KMS-11 (cell line): ENCODE measurements around the gene PRDM15.

Experiments
- H2AFZ ChIP-seq: fragments of 200-600 bp; sonication (generic); 2 replicates; pipeline ENCODE4 v1.6.1; 2016; ENCODE audit warnings: antibody characterized with exemption, mixed run types, low read depth
- H3K27ac ChIP-seq: fragments of 200-600 bp; sonication (generic); 2 replicates; pipeline ENCODE4 v1.6.1; 2016; ENCODE audit warnings: mild to moderate bottlenecking, mixed run types
- H3K27me3 ChIP-seq: fragments of 200-600 bp; sonication (generic); 2 replicates; pipeline ENCODE4 v1.6.1; 2017; ENCODE audit warnings: mild to moderate bottlenecking, low read depth, mixed run types, moderate library complexity; ENCODE audit not compliant: insufficient read depth
- H3K36me3 ChIP-seq: fragments of 200-600 bp; sonication (generic); 2 replicates; pipeline ENCODE4 v1.6.1; 2017; ENCODE audit warnings: mild to moderate bottlenecking, mixed run types; ENCODE audit not compliant: insufficient read depth
- H3K4me1 ChIP-seq: fragments of 200-600 bp; sonication (generic); 2 replicates; pipeline ENCODE4 v1.6.1; 2016; ENCODE audit warnings: mild to moderate bottlenecking, low read depth, mixed run types; ENCODE audit not compliant: poor library complexity, severe bottlenecking
- H3K4me2 ChIP-seq: fragments of 200-600 bp; sonication (generic); 2 replicates; pipeline ENCODE4 v1.7.0; 2016; ENCODE audit warnings: mild to moderate bottlenecking, mixed run types
- H3K4me3 ChIP-seq: fragments of 200-600 bp; sonication (generic); IDR thresholded peaks from 2 replicates; pipeline ENCODE4 v1.6.1; 2017; ENCODE audit warnings: low read depth, low read length, mixed read lengths; ENCODE audit not compliant: insufficient read depth
- H3K79me2 ChIP-seq: fragments of 200-600 bp; sonication (generic); 2 replicates; pipeline ENCODE4 v1.6.1; 2016; ENCODE audit warnings: low read depth, mixed run types; ENCODE audit not compliant: insufficient read depth
- H3K9ac ChIP-seq: fragments of 200-600 bp; sonication (generic); 2 replicates; pipeline ENCODE4 v1.6.1; 2016; ENCODE audit warnings: mild to moderate bottlenecking, mixed run types
- H4K20me1 ChIP-seq: fragments of 200-600 bp; sonication (generic); 2 replicates; pipeline ENCODE4 v1.6.1; 2016; ENCODE audit warnings: mild to moderate bottlenecking, mixed run types; ENCODE audit not compliant: insufficient read depth
- TF ChIP-seq, protein P1 (sequence below): fragments of 200-600 bp; sonication (generic); conservative IDR thresholded peaks from 2 replicates; pipeline ENCODE4 v1.6.1; 2017; ENCODE audit warnings: low read depth, mild to moderate bottlenecking, antibody characterized with exemption, low read length, moderate library complexity, mixed read lengths

The PRDM15 gene

GRCh38 chr21:41848958-41849580 is 30.1 kb downstream of the PRDM15 start:
- Histone ChIP-seq H3K36me3 (no peaks in the 10 kb centered on the region), H3K27ac (no peak overlapping the region), H3K4me2 (no peak overlapping the region)

GRCh38 chr21:41848533-41848932 is 30.6 kb downstream of the PRDM15 start:
- Histone ChIP-seq H3K79me2 (no peaks in the 10 kb centered on the region), H3K9ac (no peak overlapping the region), H3K36me3 (no peaks in the 10 kb centered on the region), H3K27ac (no peak overlapping the region), H2AFZ (no peak overlapping the region), H3K27me3 (no peaks in the 10 kb centered on the region), H3K4me2 (no peak overlapping the region), H4K20me1 (no peaks in the 10 kb centered on the region), H3K4me3 (no peak overlapping the region), H3K4me1 (no peaks in the 10 kb centered on the region)
- TF ChIP-seq, protein P1, sequence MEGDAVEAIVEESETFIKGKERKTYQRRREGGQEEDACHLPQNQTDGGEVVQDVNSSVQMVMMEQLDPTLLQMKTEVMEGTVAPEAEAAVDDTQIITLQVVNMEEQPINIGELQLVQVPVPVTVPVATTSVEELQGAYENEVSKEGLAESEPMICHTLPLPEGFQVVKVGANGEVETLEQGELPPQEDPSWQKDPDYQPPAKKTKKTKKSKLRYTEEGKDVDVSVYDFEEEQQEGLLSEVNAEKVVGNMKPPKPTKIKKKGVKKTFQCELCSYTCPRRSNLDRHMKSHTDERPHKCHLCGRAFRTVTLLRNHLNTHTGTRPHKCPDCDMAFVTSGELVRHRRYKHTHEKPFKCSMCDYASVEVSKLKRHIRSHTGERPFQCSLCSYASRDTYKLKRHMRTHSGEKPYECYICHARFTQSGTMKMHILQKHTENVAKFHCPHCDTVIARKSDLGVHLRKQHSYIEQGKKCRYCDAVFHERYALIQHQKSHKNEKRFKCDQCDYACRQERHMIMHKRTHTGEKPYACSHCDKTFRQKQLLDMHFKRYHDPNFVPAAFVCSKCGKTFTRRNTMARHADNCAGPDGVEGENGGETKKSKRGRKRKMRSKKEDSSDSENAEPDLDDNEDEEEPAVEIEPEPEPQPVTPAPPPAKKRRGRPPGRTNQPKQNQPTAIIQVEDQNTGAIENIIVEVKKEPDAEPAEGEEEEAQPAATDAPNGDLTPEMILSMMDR, result no peak

More at GRCh38 chr21:41848958-41849580, 30.1 kb downstream of the PRDM15 start:
- Histone ChIP-seq H3K9ac (no peak overlapping the region), H2AFZ (no peak overlapping the region), H4K20me1 (no peaks in the 10 kb centered on the region), H3K79me2 (no peaks in the 10 kb centered on the region), H3K4me3 (no peak overlapping the region), H3K4me1 (no peaks in the 10 kb centered on the region), H3K27me3 (no peaks in the 10 kb centered on the region)
- TF ChIP-seq, protein P1, result no peak

- Histone ChIP-seq H3K79me2 (no peaks in the 10 kb centered on the region), H2AFZ (no peak overlapping the region), H3K4me3 (no peak overlapping the region), H4K20me1 (no peaks in the 10 kb centered on the region), H3K9ac (no peak overlapping the region), H3K27ac (no peak overlapping the region), H3K4me2 (no peak overlapping the region), H3K36me3 (no peaks in the 10 kb centered on the region), H3K4me1 (no peaks in the 10 kb centered on the region), H3K27me3 (no peaks in the 10 kb centered on the region)
- TF ChIP-seq, protein P1, result no peak
Measured at GRCh38 chr21:41847066-41847804, 31.9 kb downstream of the PRDM15 start.

DNA sequence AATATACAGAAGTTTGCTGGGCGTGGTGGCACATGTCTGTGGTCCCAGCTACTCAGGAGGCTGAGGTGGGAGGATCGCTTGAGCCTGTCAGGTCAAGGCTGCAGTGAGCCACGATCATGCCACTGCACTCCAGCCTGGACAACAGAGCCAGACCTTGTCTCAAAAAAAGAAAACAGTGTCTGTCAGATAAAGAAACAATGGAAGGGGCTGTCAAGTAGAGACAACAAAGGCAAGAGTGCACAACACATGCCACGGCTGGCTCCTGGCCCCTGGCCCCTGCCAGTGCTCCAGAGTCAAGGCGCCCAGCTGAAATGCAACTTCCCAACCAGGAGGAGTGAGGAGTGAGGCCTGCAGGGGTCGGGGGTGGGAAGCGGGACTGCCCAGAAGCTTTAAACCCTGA is 32.6 kb downstream of the PRDM15 start:
- Histone ChIP-seq H2AFZ (no peak overlapping the region), H3K4me1 (no peaks in the 10 kb centered on the region), H3K79me2 (no peaks in the 10 kb centered on the region), H3K4me3 (no peak overlapping the region), H4K20me1 (no peaks in the 10 kb centered on the region), H3K27me3 (no peaks in the 10 kb centered on the region), H3K36me3 (no peaks in the 10 kb centered on the region), H3K27ac (no peak overlapping the region), H3K9ac (no peak overlapping the region), H3K4me2 (no peak overlapping the region)
- TF ChIP-seq, protein P1, result no peak
